ENCODE results near the gene CALML3.

Gene CALML3

GRCh38 chr10:5567477-5567876 lies 42.7 kb downstream of the CALML3 start:
- no peak for DNase-seq (ENCODE audit: low read depth)

GRCh38 chr10:5568984-5569383 lies 44.2 kb downstream of the CALML3 start:
- no peak for DNase-seq (ENCODE audit: low read depth)

GRCh38 chr10:5569568-5569967 lies 44.8 kb downstream of the CALML3 start:
- no peak for DNase-seq (ENCODE audit: low read depth)

- no peak for DNase-seq (ENCODE audit: low read depth)
Measured at GRCh38 chr10:5570007-5570655, 45.4 kb downstream of the CALML3 start.

GRCh38 chr10:5570979-5571810 lies 46.4 kb downstream of the CALML3 start:
- no peak for DNase-seq (ENCODE audit: low read depth)

- DNase-seq (ENCODE audit: low read depth) = no peak
Measured at GRCh38 chr10:5571826-5572225, 47.1 kb downstream of the CALML3 start.

GRCh38 chr10:5573319-5573950 lies 48.7 kb downstream of the CALML3 start:
- DNase-seq (ENCODE audit: low read depth) = no peak

GRCh38 chr10:5573968-5574641 lies 49.3 kb downstream of the CALML3 start:
- DNase-seq (ENCODE audit: low read depth) = no peak

GRCh38 chr10:5574642-5575131 lies 49.9 kb downstream of the CALML3 start:
- DNase-seq (ENCODE audit: low read depth) = no peak

- DNase-seq (ENCODE audit: low read depth) = no peak
Measured at GRCh38 chr10:5575144-5575481, 50.4 kb downstream of the CALML3 start.

- DNase-seq (ENCODE audit: low read depth) = no peak
Measured at GRCh38 chr10:5575482-5576153, 50.9 kb downstream of the CALML3 start.

GRCh38 chr10:5576154-5576748 lies 51.5 kb downstream of the CALML3 start:
- no peak for DNase-seq (ENCODE audit: low read depth)

Measured in stimulated activated CD8-positive, alpha-beta memory T cell treated with anti-CD3 and anti-CD28 coated beads, Interleukin-7, amount 100 ng/mL, for 24 hours (primary cell).